Measurements from ENCODE around the gene IMPG1.

Gene IMPG1

DNA sequence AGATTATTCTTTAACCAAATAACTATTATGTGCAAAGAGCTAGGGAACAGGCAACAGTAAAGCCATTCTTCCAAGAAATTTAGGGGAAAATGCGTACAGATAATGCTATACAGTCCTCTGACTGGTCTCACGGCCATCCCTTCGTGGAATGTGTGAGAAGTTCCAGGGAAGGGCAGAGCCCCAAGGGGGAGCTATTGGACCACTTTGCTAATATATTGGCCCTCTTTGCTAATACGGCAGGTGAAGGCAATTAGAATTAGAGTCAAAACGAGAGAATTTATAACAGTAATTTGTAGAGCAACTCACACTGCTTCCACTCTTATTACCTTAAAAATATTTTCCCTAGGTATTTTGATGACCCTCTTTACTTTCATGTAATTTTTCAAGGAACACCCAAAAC lies 140.4 kb downstream of the IMPG1 start:
- TF ChIP-seq CTCF (conservative IDR thresholded peaks at IDR 0.05; ENCODE audit: control insufficient read depth, insufficient read depth, low read depth, low read length): peak; percentile 53
- H3K4me3 ChIP-seq (ENCODE audit: control insufficient read depth, low read depth, low read length): no peak overlapping the region
- DNase-seq (ENCODE audit: low read depth): peak; percentile 16

- H3K4me3 ChIP-seq (ENCODE audit: control insufficient read depth, low read depth, low read length): no peak overlapping the region
- peak; percentile 27 for DNase-seq (ENCODE audit: low read depth)
- TF ChIP-seq CTCF (conservative IDR thresholded peaks at IDR 0.05; ENCODE audit: control insufficient read depth, insufficient read depth, low read depth, low read length): no peak
Measured at GRCh38 chr6:75931011-75931680, 141.3 kb downstream of the IMPG1 start.

GRCh38 chr6:75926293-75927168 lies 145.9 kb downstream of the IMPG1 start:
- TF ChIP-seq CTCF (conservative IDR thresholded peaks at IDR 0.05; ENCODE audit: control insufficient read depth, insufficient read depth, low read depth, low read length): no peak
- no peak for DNase-seq (ENCODE audit: low read depth)
- H3K4me3 ChIP-seq (ENCODE audit: control insufficient read depth, low read depth, low read length): no peak overlapping the region

DNA sequence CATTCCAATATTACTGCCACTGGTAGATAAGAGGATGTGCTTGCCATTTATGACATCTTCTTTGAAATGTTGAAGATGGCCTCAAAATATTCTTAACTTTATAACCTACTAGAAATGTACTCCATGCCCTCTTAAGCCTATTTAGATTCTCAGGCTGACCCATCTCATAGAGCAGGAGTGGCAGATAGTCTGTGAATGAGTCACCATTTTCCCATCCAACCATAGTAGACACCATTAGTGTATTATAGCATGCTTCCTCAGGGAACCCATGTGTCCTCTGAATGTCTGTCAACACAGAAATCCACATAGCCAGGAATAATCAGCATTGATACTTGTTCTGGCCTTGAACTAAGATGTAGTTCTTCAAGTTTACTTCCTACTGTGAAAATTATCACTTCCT lies 150.2 kb downstream of the IMPG1 start:
- DNase-seq (ENCODE audit: low read depth): peak; percentile 26
- no peak overlapping the region for H3K4me3 ChIP-seq (ENCODE audit: control insufficient read depth, low read depth, low read length)
- no peak for TF ChIP-seq CTCF (conservative IDR thresholded peaks at IDR 0.05; ENCODE audit: control insufficient read depth, insufficient read depth, low read depth, low read length)

DNA sequence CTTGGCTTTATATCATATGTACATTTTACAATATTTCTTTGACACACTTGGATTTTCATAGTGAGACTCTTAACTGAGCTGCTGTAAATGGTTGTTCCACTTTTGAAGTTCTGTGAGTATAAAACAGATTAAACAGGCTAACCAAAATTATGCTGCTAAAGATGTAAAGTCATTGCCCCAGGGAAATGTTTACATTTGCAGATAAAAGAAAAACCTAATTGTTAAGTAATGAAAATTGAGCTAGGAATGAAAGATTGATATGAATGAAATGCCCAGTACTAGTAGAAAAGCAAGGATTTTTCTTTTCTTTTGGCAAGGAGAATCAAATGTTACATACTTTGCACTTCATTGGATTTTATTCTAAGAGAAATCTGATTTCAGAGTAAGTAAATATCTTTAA lies 159.4 kb downstream of the IMPG1 start:
- TF ChIP-seq CTCF (conservative IDR thresholded peaks at IDR 0.05; ENCODE audit: control insufficient read depth, insufficient read depth, low read depth, low read length): no peak
- DNase-seq (ENCODE audit: low read depth): no peak
- H3K4me3 ChIP-seq (ENCODE audit: control insufficient read depth, low read depth, low read length): no peak overlapping the region

GRCh38 chr6:75907444-75907843 lies 165.0 kb downstream of the IMPG1 start:
- DNase-seq (ENCODE audit: low read depth): no peak
- H3K4me3 ChIP-seq (ENCODE audit: control insufficient read depth, low read depth, low read length): no peak overlapping the region
- no peak for TF ChIP-seq CTCF (conservative IDR thresholded peaks at IDR 0.05; ENCODE audit: control insufficient read depth, insufficient read depth, low read depth, low read length)

Measured in fibroblast of mammary gland (primary cell).